Stimulated activated CD4-positive, alpha-beta T cell treated with anti-CD3 and anti-CD28 coated beads, TNF-alpha, amount 100 ng/mL, for 48 hours (primary cell): ENCODE results near the gene GPR173.

Source experiments
- DNase-seq, 3 donors: peaks; one replicate each; pipeline ENCODE4 v3.0.0-alpha.2; 2020; ENCODE audit warnings: low read depth in 3 of 3

The GPR173 gene

GRCh38 chrX:53089224-53089842, 40.7 kb downstream of the GPR173 start:
- DNase-seq: no peak

DNA sequence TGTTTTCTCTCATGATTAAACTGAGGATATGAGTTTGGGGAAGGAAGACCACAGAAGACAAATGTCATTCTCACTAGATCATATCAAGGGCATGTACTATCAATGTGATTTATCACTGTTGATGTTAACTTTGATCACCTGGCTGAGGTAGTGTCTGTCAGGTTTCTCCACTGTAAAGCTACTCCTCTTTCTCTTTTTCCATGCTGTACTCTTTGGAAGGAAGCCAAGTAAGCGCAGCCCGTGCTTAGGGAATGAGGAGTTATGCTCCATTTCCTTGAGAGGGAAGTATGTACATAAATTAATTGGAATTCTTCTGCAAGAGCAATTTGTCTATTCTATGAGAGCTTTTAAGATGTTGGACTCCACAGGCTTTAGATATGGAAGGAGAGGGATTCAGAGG, 41.3 kb downstream of the GPR173 start:
- no peak for DNase-seq

- no peak for DNase-seq
Measured at GRCh38 chrX:53091354-53091753, 42.8 kb downstream of the GPR173 start.

GRCh38 chrX:53093177-53093655, 44.6 kb downstream of the GPR173 start:
- peak; percentile 51 to 69 (median 52) for DNase-seq

- peak; percentile 47 to 68 (median 67) for DNase-seq
Measured at GRCh38 chrX:53093748-53094581, 45.4 kb downstream of the GPR173 start, which contains the start of gene KANTR. KANTR (plus strand) TSS chrX:53094142; CDS start chrX:53124273, 30,131 bp downstream.

GRCh38 chrX:53094582-53094905, 46.0 kb downstream of the GPR173 start:
- DNase-seq: no peak

DNA sequence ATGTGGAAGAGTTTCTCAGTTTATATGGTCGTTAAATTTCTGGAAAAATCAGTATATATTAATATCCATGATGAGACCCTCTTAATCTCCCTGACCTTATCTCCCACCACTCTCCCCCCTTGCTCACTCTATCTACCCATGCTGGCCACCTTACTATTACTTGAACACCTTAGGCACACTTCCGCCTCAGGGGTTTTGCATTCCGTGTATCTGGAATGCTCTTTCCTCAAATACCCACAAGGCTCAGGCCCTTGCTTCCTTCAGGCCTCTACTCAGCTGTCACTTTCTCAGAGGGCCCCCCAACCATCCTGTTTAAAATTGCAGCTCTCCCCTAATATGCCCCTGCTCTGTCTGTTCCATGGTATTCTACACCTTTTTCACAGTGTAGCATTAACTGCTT, 47.2 kb downstream of the GPR173 start:
- DNase-seq: no peak

DNA sequence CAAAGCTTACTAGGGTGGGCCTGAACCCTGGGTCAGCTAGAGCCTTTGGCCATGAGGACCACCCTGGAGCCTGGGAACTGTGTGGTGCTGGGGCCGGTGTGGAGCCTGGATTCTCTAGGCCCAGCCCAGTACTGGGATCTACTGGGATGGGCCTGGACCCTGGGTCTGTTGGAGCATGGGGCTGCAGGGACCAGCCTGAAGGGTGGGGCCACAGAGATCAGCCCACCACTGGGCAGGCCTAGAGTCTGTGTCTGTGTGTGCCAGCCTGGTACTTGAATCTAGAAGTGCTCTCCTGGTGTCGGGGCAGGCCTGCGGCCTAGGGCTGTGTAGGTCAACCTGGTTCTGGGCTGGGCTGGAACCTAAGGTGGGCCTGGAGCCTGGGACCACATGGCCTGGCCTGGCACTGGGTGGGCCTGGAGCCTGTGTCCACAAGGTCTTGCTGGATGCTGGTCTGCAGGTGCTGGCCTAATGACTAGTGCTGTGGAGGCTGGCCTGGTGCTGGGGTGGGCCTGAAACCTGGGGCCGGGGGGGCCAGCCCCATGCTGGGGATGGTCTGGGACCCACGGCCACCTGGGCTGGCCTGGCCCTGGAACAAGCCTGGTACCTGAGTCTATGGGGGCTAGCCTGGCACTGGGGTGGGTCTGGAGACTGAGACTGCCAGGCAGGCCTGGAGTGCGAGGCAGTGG, 66.4 kb downstream of the GPR173 start:
- no peak for DNase-seq

- no peak for DNase-seq
Measured at GRCh38 chrX:53115550-53115874, 66.9 kb downstream of the GPR173 start.

GRCh38 chrX:53116101-53116500, 67.5 kb downstream of the GPR173 start:
- no peak for DNase-seq

DNA sequence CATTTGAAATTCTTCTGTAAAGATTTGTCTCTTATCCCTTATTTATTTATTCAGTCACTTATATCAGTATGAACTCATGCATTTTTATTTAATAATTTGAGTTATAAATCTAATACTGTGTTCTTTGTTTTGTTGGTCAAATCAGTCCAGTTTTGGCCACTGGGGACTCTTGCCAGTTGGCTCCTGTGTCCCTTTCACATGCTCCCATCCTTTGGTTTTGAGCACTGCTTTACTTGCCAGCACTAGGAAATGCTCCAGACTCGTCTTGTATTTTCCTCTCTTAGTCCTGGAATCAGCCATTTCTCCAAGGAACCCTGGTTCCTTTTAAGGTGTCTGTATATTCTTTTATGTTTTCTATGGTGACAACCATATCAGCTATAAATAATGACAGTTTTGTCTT, 73.4 kb downstream of the GPR173 start:
- DNase-seq: no peak

- no peak for DNase-seq
Measured at GRCh38 chrX:53125506-53125905, 76.9 kb downstream of the GPR173 start.

GRCh38 chrX:53126377-53126776, 77.8 kb downstream of the GPR173 start:
- DNase-seq: no peak

DNA sequence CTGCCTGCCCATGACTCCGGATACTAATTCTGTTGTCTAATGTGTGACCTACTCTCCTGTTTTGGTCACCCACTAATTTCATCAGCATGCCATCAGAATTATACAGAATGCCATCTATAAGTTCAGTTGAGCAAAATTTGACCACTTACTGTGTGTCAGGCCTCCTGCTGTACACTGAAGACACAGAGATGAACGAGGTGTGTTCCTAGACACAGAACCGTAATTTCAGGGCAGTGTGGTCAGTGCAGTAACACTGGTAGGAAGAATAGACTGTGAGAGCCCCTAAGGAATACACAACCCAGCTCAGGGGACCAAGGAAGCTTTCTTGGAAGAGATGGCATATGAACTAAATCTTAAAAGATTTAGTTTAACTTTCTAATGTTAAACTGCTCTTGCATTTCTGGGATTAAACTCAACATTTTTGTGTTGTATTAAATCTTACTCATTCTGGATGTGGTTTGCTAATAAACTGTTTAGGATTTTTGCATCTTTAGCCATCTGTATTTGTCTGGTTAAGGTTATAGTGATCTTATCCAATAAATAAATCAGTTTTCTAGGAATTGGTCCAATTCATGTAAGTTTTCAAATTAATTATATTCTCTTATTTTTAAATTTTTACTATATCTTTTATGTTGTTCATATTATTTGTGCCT, 79.6 kb downstream of the GPR173 start:
- DNase-seq: no peak
